PFSK-1 (cell line): ENCODE data around the gene AZIN2.

Experiments used
- FOXP2 ChIP-seq: optimal IDR thresholded peaks from 2 replicates; pipeline ENCODE3; 2011; ENCODE audit warnings: borderline replicate concordance, control low read depth, inconsistent platforms; ENCODE audit not compliant: insufficient read depth; ENCODE audit errors: extremely low read length, extremely low read depth
- POLR2AphosphoS5 ChIP-seq: IDR thresholded peaks from 2 replicates; pipeline ENCODE4 v1.6.1; 2012; ENCODE audit warnings: low read depth, mild to moderate bottlenecking, control low read depth, low read length, moderate library complexity
- TAF1 ChIP-seq: IDR thresholded peaks from 2 replicates; pipeline ENCODE4 v1.6.1; 2012; ENCODE audit warnings: low read length, control low read depth, borderline replicate concordance; ENCODE audit not compliant: insufficient read depth

GRCh38 chr1:33141781-33142180, 60.8 kb downstream of the AZIN2 start:
- TF ChIP-seq TAF1 (no peak), POLR2AphosphoS5 (no peak), FOXP2 (no peak)
